ENCODE results near the gene AMBRA1. TPM values are rescaled to one million over a fixed set of nuclear protein-coding genes. Genes with fewer than 3 reads are reported as not detected.

AMBRA1 gene
- total RNA-seq, 1 donor from 2014 or later: 38.3 TPM

DNA sequence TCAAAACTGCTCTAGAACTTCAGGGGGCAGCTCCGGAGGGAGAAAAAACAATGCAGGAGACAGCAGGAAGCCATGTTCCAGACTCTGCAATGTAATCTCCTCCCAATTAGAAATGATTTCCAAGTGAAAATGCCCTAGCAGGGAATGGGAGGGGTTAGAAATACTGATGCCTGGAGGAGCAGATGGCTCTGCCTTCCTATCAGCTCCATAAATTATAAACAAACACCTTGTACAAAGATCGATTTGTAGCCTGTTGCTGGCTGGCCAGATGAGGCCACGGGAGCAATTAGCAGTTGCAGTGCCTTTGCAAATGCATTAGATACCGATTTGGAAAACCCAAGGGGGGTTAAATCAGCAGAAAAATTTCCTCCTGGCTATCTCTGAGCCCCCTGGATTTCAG is 155.6 kb downstream of the AMBRA1 start:
- DNase-seq (ENCODE audit: low read depth): no peak

DNA sequence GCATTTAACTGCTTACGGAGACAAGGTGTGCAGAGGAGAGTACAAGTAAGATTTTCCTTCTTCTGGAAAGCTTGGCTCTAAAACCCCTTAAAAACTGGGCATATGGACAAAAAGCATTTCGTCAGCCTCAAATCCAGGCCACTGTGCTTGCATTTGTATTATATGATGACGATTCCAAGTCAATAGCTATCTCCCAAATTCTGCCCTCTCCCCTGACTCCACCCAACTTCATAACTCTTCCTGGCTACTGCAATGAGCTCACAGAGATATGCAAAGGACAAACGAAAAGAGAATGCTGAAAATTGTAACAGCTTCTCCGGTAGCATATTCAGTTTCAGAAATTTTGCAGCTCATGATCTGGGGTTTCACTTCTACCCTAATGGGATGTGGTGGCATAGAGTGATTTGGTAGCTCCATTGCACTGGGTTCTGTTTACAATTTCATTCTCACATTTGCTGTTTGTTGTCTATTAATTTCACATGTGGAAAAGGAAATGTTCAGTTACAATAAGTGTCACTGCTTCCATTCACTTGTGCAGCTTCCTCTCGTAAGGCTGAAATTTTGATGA is 156.6 kb downstream of the AMBRA1 start:
- DNase-seq (ENCODE audit: low read depth): no peak

DNA sequence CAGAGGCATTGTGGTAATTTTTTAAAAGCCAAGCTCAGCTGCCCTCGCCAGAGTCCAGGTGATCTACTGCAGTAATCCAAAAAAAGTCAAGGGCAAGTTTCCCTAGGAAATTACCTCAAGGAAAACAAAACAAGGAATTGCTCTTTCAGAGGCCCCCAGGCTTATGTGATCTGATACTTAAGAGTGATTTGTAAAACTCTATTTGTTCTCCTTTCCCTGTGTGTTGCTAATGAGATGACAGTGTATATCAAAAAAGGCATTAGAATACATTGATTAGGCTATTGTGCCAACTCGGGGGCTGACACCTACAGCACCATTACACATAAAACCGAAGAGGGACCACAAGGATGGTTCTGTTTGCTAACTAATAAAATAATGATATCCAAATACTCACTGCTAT is 157.7 kb downstream of the AMBRA1 start:
- no peak for DNase-seq (ENCODE audit: low read depth)

DNA sequence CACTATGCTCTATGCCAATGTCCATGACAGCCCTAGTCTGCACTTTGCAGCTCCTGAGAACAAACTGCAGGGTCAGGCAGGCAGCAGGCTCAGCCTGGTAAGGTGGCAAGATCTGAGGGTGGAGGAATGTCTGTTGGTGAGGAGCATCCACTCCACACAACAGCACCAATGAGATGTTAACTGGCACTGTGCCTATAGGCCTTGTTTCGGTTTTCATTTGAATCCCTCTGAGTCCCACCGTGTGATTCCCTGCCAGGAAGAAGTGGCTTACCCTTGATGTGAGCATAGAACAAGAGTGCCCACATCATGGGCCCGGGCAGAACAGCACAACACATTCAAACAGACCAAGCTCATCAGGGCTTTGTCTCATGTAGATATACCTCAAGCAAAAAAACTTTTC is 158.1 kb downstream of the AMBRA1 start:
- DNase-seq (ENCODE audit: low read depth): no peak

DNA sequence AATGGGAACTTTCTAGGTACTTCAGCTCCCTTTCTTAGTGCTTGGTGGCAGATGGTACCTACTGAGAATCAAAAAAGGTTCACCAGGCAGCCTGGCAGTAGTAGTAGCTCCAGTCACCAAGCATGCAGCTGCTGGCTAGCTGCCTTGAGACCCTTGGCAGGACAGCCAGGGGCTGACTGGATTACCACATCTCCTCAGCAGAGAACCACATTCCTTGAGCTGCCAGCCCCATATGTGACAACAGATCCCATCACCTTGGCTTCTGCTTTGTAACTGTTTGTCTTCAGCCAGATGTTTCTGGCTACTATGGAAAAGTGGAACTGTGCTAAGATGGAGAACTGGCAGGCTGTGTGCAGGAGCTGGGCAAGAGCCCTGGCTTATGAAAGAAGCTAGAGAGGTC is 162.6 kb downstream of the AMBRA1 start:
- no peak for DNase-seq (ENCODE audit: low read depth)

DNA sequence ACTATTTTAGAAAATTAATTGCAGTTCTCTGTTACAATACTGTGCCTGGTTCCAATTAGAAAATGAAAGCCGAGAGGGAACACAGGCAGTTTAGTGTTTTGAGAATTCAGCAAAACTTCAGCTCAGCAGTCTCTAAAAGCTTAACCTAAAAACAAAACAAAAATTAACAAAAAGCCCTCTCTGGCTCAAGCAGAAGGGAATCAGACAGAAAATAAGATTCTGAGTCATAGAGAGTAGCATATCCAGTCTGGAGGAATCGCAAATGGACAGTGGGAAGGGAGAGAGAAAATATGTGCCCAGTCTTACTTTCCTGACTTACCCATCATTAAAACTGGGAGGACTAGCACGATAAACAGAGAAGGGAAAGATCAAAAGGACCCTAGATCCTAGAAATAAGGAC is 164.1 kb downstream of the AMBRA1 start:
- no peak for DNase-seq (ENCODE audit: low read depth)

DNA sequence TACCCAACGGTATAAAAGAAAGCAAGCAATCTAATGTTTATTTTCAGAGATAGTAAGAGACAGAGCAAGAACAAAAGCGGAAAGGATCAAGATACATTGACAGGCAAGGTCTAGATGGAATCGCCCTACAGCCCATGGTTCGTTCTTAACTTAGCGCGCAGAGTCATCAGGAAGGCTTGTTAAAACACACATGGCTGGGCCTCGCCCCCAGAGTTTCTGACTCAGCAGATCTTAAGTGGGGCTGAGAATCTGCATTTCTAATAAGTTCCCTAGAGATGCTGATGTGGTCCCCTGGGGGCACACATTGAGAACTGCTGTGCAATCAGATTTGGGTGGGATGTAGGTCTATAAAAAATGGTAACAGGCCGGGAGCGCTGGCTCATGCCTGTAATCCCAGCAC is 166.5 kb downstream of the AMBRA1 start:
- DNase-seq (ENCODE audit: low read depth): no peak

DNA sequence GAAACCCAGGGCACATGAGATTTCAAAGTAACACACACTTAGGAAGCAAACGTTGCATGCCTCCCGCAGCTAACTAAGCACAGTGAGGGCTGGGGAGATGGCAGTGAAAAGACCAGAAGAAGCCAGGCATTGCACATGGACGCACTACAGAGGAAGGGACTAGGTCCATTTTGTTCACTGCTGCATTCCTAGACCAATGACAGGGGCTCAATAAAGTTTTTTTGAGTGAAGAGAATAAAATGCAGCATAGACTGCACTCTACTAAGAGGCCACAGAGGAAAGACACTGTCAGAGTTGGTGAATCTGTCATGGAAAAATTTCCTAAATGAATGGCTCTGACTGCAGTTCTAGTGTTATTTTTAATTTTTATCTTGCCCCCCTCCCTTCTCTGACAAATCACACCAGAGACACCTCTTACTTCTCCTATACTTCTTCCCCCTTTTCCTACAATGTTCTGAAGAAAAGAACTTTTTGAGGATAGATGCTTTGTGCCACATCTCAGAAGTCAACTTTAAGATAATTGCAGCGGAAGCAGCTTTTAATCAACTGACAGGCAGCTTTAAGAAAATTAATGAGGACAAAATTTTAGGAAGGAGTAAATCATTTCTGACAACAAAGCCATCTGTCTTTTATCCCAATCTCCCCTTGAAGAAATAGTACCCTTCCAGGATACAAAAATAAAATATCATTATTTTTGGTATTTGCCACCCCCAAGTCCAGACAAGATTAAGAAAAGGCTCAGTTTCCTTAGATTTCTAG is 167.4 kb downstream of the AMBRA1 start:
- DNase-seq (ENCODE audit: low read depth): no peak

DNA sequence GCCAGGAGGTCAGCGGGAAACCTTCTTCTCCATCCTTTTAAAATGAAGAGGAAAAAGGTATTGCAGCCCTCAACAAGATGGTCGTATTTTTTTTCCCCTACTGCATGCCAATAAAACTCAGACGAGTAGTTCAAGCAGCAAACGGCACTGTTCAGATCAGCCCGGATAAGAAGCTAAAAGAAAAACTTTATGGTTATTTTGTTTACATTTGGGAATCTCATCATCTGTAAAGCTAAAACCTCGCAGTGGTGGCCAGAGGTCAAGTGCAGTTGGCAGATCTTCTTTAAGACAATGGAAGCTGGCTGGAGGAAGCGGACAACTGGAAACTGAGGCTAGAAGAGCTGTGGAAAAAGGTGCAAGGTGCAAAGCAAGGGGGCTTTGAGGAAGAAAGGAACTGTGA is 171.2 kb downstream of the AMBRA1 start:
- DNase-seq (ENCODE audit: low read depth): no peak

DNA sequence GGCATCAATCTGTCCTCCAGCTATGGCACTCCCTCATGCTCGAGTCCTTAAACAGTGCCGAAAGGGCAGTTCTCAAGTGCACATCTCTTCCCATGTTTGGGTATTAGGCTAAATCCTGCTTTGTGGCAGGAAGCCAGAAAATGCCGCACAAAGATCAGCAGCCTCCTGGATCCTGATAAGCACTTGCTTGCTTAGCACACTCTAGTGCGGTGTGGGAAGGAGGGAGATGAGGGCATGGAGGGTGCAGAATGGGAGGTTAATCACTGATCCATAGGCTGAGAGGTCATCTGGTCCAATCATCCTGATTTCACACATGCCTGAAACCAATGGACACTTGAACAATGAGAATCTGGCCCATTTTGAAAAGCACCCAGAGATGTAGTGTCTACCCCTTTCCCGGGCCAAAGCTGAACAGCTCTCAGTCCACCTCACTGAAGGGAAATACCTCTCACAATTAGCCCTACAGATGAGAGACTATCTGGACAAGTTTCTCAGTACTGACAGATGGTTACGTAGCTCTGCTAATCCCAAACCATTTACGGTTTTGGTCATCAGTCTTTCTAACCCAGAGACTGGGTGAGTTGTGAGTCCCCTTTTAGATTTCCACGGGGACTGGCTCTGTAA is 172.5 kb downstream of the AMBRA1 start:
- no peak for DNase-seq (ENCODE audit: low read depth)

DNA sequence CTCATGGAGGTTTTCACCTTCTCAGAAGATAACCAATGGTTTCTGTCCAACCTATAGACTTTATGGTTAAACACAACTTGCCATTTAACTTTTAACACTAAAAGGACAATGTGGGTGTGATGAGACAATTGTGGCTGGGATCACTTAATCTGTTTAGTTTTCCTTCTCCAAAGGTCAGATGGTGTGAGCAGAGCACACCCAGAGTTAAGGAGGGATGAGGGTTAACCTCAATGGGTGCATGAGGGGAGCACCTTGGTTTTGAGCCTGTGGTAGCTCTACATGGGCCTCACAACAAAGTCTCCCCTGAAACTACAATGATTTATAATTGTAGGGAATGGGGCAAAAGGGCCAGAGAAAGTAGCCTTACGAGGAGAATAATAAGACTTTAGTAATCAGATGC is 173.3 kb downstream of the AMBRA1 start:
- no peak for DNase-seq (ENCODE audit: low read depth)

DNA sequence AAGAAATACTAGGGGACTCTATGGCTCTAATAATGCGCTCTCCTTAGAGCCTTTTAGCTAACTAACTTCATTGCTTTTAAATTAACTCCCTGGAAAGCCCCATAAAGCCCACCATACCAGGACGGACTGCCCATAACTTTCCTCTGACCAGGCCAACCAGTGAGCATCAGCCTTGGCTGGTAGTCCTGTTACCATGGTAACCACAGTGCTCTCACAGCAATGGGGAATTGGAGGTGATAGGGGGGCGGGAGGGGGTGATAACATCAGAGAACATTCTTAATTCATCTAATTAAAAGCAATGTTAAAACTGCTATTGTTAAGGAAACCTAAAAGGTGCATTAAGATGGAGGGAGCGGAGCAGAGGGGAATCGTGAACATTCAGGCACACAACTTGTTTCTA is 175.1 kb downstream of the AMBRA1 start:
- no peak for DNase-seq (ENCODE audit: low read depth)

DNA sequence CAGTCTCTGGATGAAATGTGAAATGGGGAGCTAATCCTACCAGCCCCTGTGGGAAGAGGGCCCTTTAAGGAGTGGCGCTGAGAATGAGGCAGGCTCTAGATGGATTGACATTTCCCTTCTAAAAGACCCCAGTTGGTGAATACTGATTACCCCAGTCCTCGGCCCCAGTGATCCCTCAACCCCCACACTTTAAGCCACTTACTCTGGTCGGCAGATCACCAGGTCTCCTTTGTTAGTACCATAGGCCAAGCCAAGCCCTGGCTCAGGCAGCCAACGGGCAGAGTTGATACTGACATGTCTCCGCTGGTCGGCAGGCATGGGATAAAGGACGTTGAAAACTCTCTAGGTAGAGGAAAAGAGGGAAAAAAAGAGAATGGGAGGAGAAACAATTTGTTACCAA is 176.1 kb downstream of the AMBRA1 start:
- DNase-seq (ENCODE audit: low read depth): no peak

DNA sequence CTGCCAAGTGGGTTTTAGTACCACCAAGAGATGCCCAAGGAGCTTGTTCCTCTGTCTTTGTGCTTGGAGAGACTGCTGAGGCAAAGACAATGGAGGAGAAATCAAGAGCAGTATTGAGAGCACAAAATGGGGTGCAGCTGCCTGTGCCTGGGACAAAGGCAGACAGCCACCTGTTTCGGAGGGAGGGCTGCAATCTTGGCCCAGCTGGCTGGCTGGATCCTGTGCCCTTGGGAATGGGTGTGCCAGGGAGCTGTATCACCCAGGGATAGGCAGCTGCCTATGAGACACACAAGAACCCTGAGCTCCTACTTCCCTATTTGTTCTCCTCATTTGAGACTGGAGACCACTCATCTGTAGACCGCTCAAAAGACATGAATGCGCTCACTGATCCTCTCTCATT is 178.9 kb downstream of the AMBRA1 start:
- DNase-seq (ENCODE audit: low read depth): no peak

DNA sequence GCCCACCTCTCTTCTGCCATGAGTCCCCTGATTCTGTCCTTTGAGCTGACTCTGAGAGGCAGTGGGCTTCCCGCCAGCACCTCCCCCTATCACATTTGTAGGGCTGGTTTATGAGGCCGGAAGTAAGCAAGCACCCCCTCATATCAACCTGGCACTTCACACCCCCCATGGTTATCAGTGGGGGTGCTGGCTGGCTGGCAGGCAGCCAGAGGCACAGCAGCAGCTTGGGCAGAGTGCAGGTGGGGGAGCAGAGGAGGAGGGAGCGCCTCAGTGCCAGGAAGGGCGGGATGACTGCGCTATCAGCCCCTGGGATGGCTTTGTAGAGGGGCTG is 179.4 kb downstream of the AMBRA1 start:
- DNase-seq (ENCODE audit: low read depth): no peak

DNA sequence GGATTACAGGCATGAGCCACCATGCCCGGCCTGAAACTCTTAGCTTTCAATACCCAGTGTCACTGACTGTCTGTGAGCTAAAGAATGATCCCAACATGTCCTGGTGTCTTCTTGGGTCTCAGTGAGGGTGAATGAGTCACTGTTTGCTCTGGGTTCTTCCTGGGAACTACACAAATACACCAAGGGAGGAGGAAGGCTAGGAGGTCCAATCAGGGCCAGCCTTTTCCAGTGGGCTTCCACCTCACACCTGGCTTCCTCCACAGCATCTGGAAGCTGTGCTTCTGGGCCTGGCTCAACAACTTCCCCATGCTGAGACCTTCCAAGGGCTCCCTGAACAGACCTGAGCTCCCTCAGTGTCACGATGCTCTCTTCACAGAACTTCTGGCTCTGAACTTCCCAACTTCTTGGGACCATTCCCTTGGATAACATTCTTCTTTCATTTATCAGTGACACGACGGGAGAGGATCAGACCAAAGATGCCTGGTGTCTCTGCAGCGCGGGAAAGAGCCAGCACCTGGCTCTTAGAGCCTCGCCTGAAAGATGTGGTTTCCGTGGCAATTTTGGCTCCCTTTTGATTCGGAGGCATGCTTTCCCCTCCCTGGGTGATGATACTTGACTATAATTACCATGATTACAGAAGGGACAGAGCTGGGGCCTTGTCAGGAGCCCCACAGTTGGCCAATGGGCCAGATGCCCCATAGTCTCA is 179.9 kb downstream of the AMBRA1 start:
- no peak for DNase-seq (ENCODE audit: low read depth)

DNA sequence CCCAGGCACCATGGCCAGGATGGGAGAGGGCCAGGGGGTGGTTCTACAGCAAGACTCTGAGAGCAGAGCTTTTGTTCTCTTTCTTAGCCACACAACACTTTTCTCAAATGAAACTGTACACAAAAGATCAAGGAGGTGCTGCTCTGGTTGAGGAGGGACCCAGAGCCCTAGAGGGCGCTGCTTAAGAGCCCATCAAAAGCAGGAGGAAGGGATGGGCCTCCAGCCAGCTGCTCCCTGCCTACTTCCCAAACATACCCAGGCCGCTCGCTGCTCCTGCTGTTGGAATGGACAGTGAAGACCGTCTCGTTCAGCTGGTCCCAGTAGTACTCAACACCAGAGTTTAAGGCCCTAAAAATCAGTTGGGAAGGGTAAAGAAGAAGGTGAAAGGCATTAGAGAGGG is 183.8 kb downstream of the AMBRA1 start:
- no peak for DNase-seq (ENCODE audit: low read depth)

DNA sequence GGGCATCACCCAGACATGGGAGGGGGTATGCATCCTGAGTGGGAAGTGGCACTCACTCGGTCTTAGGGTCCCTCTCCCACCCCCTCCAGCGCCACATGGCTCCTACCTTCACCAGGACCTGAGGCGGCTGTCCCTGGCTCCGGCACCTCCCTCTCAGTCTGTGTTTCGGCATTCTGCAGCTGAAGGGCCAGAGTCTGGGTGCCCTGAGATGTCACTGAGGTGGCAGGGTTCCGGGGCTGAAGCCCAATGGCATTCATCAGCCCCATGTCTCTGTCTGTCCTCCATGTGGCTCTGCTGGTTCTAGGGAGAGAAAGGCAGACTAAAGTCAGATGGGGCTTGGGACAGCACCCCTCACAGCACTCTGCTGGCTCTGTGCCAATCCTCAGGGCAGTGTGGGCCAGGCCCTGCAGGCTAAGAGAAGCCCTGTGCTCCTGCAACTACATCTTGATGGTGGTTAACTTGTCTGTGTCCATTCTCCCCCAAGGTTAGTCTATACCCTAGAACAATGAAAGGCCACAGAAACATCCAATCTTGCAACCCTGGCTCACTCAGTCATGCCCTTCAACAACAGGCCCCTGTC is 185.3 kb downstream of the AMBRA1 start:
- no peak for DNase-seq (ENCODE audit: low read depth)

DNA sequence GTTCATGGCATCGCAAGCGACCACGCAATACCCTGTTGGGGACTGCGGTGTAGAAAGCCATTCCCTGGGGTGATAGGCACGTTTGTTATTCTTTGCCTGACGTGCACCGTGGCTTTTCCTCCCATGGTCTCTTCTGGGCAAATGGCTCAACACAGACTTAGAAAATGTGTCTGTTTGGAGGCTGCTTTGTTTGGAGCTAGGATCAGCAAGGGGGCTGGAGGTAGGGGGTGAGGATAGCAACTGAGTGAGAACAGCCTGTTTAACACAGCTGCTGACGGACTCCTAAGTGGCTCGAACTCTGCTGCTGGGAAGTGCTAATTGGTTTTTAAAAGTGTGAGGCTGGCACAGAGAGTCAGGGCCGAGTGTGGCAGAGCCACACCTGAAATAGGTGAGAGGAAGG is 186.2 kb downstream of the AMBRA1 start:
- DNase-seq (ENCODE audit: low read depth): no peak

DNA sequence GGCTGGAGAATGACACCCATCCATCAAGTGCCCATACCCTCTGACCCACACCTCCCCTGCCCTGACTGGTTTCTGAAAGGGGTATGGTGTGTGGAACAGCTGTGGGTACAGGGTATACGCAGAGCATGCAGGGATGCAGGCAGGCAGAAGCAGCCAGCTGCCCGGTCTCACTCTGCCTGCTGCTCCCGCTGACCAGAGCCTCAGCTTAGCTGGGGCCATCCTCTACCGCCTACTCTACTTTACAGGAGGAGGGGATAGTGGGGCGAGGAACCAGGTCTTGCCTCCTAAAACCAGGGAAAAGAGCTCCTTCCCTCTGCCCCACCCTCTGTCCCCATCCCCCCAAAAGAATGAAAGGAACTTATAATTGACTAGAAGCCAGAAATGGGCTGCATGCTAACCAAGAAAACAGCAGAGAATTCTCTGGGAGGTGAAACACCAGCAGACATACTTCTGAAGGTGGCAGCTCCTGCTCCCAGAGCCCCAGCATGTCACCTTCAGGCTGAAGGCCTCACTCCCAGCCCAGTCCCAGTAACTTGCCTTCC is 189.3 kb downstream of the AMBRA1 start:
- DNase-seq (ENCODE audit: low read depth): no peak

DNA sequence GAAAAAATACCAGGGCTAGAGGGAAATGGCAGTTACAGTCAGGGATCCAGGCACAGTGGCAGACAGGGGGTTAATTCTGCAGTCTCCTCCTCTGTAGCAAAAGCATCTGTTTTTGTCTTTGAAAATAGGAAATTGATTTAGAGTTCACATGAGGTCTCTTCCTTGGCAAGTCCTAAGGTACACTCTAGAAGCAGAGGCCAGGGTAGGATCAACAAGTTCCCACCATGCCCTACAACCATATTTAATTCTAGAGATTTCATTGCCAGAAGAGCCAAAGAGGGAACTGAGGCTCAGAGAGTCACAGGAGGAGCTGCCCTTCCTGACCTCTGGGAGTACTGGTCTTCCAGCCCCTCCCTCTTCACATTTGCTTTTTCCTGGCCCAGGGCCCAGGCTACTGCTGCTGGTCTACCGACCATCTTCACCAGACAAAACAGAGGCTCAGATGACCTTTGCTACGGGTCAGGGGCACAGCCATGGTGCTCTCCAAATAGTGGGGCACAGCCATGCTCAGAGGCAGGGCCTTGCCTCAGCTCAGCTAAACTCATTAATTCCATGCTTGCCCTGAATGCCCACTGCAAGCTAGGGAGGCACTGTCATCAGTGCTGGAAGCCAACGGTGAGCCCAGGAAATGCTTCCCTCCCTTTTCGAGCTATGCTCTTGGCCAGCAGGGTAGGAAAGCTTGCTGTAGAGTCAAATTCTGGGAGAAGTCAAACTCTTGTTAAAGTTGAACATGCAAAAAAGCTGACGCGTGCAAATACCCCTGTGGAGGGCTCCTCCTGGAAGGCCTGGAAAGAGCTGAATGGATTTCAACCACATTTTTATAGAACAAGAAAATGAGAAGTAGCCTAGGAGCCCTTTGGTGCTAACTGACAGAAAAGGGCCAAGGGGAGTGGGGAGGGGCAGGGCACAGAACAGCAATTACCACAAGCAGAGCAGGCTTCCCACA is 190.6 kb downstream of the AMBRA1 start:
- DNase-seq (ENCODE audit: low read depth): no peak
